Measurements from ENCODE around the gene CAVIN2.

GRCh38 chr2:191800874-191801273 lies 46.0 kb downstream of the CAVIN2 start:
- TF ChIP-seq, protein P1, sequence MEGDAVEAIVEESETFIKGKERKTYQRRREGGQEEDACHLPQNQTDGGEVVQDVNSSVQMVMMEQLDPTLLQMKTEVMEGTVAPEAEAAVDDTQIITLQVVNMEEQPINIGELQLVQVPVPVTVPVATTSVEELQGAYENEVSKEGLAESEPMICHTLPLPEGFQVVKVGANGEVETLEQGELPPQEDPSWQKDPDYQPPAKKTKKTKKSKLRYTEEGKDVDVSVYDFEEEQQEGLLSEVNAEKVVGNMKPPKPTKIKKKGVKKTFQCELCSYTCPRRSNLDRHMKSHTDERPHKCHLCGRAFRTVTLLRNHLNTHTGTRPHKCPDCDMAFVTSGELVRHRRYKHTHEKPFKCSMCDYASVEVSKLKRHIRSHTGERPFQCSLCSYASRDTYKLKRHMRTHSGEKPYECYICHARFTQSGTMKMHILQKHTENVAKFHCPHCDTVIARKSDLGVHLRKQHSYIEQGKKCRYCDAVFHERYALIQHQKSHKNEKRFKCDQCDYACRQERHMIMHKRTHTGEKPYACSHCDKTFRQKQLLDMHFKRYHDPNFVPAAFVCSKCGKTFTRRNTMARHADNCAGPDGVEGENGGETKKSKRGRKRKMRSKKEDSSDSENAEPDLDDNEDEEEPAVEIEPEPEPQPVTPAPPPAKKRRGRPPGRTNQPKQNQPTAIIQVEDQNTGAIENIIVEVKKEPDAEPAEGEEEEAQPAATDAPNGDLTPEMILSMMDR (tag by site-specific recombination; IDR thresholded peaks at IDR 0.05): no peak
- TF ChIP-seq ZSCAN16 (tag by site-specific recombination; IDR thresholded peaks at IDR 0.05): no peak
- no peak for TF ChIP-seq ZNF416 (tag by site-specific recombination; IDR thresholded peaks at IDR 0.05)
- no peak for TF ChIP-seq REST (tag by site-specific recombination; IDR thresholded peaks at IDR 0.05)
- no peak for TF ChIP-seq ZNF366 (tag by site-specific recombination; conservative IDR thresholded peaks at IDR 0.05)
- no peak for TF ChIP-seq ZNF623 (tag by site-specific recombination; IDR thresholded peaks at IDR 0.05)

Data from HEK293 (cell line).